WTC11 (cell line): Measurements from ENCODE around the gene PLXND1. TPM values are rescaled to one million over a fixed set of nuclear protein-coding genes. Genes with fewer than 3 reads are reported as not detected.

Source experiments
- ATAC-seq: fragments of 200-7000 bp; cut with Tn5 transposase; 2 replicates; pipeline ENCODE4 v1.10.0; 2021; ENCODE audit warnings: mild to moderate bottlenecking, moderate library complexity
- CTCF ChIA-PET: fragments of 300-600 bp; sonication (Branson Sonifier 250); formaldehyde crosslinking; loops from one replicate; lab custom pipeline; 2021; ENCODE audit warnings: antibody characterized with exemption; lab: Charles Lee
- POLR2A ChIA-PET: fragments of 350-600 bp; sonication (Branson Sonifier 250); formaldehyde crosslinking; loops from one replicate; lab custom pipeline; 2021; ENCODE audit warnings: antibody characterized with exemption; lab: Charles Lee
- DNase-seq: peaks from one replicate; pipeline ENCODE4 v3.0.0; 2021; ENCODE audit warnings: low spot score
- H3K27ac Mint-ChIP-seq: 2 replicates; pipeline ENCODE4 v1.8.0; 2021; ENCODE audit warnings: mixed read lengths
- H3K27me3 Mint-ChIP-seq: 2 replicates; pipeline ENCODE4 v1.8.0; 2021; ENCODE audit warnings: low read depth, mild to moderate bottlenecking, moderate library complexity, mixed read lengths
- H3K36me3 Mint-ChIP-seq: 2 replicates; pipeline ENCODE4 v1.8.0; 2021; ENCODE audit warnings: mixed read lengths
- H3K4me1 Mint-ChIP-seq: 2 replicates; pipeline ENCODE4 v1.8.0; 2022; ENCODE audit warnings: mixed read lengths
- H3K4me3 Mint-ChIP-seq: 2 replicates; pipeline ENCODE4 v1.8.0; 2021; ENCODE audit warnings: mild to moderate bottlenecking, moderate library complexity, mixed read lengths
- H3K9me3 Mint-ChIP-seq: 2 replicates; pipeline ENCODE4 v1.8.0; 2021; ENCODE audit warnings: mixed read lengths
- ATF3 ChIP-seq: sonication (generic); formaldehyde crosslinking; conservative IDR thresholded peaks from 2 replicates; pipeline ENCODE4 v1.8.1; 2022; ENCODE audit warnings: mild to moderate bottlenecking, missing genetic modification reagents
- CREM ChIP-seq: sonication (generic); formaldehyde crosslinking; IDR thresholded peaks from 2 replicates; pipeline ENCODE4 v1.8.1; 2022; ENCODE audit warnings: mild to moderate bottlenecking, missing genetic modification reagents, moderate library complexity
- ESRRA ChIP-seq: sonication (generic); formaldehyde crosslinking; IDR thresholded peaks from 2 replicates; pipeline ENCODE4 v1.8.1; 2022; ENCODE audit warnings: mild to moderate bottlenecking, missing genetic modification reagents, borderline replicate concordance
- FOXJ3 ChIP-seq: sonication (generic); formaldehyde crosslinking; IDR thresholded peaks from 2 replicates; pipeline ENCODE4 v1.9.0; 2021; ENCODE audit warnings: missing genetic modification reagents, mild to moderate bottlenecking, borderline replicate concordance
- FOXK1 ChIP-seq: sonication (generic); formaldehyde crosslinking; IDR thresholded peaks from 2 replicates; pipeline ENCODE4 v1.8.0; 2022; ENCODE audit warnings: mild to moderate bottlenecking, moderate library complexity, missing genetic modification reagents
- HMGXB4 ChIP-seq: sonication (generic); formaldehyde crosslinking; IDR thresholded peaks from 2 replicates; pipeline ENCODE4 v1.8.1; 2023; ENCODE audit warnings: mild to moderate bottlenecking, moderate library complexity, missing genetic modification reagents
- KAT7 ChIP-seq: sonication (generic); formaldehyde crosslinking; IDR thresholded peaks from 2 replicates; pipeline ENCODE4 v1.8.1; 2023; ENCODE audit warnings: missing genetic modification reagents, mild to moderate bottlenecking, borderline replicate concordance
- MYBL2 ChIP-seq: sonication (generic); formaldehyde crosslinking; IDR thresholded peaks from 2 replicates; pipeline ENCODE4 v1.8.1; 2023; ENCODE audit warnings: mild to moderate bottlenecking, moderate library complexity, missing genetic modification reagents
- NFYB ChIP-seq: sonication (generic); formaldehyde crosslinking; conservative IDR thresholded peaks from 2 replicates; pipeline ENCODE4 v1.8.0; 2022; ENCODE audit warnings: low read depth, missing genetic modification reagents
- NR1H2 ChIP-seq: sonication (generic); formaldehyde crosslinking; IDR thresholded peaks from 2 replicates; pipeline ENCODE4 v1.9.0; 2021; ENCODE audit warnings: mild to moderate bottlenecking, moderate library complexity, missing genetic modification reagents
- RELA ChIP-seq: sonication (generic); formaldehyde crosslinking; IDR thresholded peaks from 2 replicates; pipeline ENCODE4 v1.8.1; 2022; ENCODE audit warnings: missing genetic modification reagents, mild to moderate bottlenecking, borderline replicate concordance
- RORB ChIP-seq: fragments of 250-450 bp; sonication (Bioruptor Pico); IDR thresholded peaks from 2 replicates; pipeline ENCODE4 v1.9.0; 2021; ENCODE audit warnings: mild to moderate bottlenecking
- ZNF138 ChIP-seq: sonication (generic); formaldehyde crosslinking; conservative IDR thresholded peaks from 2 replicates; pipeline ENCODE4 v1.8.1; 2022; ENCODE audit warnings: mild to moderate bottlenecking, moderate library complexity, missing genetic modification reagents
- ZNF317 ChIP-seq: sonication (generic); formaldehyde crosslinking; IDR thresholded peaks from 2 replicates; pipeline ENCODE4 v1.8.1; 2023; ENCODE audit warnings: low read depth, mild to moderate bottlenecking, moderate library complexity, missing genetic modification reagents, borderline replicate concordance
- ZNF423 ChIP-seq: fragments of 250-450 bp; sonication (Bioruptor Pico); IDR thresholded peaks from 2 replicates; pipeline ENCODE4 v2.1.2; 2022; ENCODE audit warnings: mild to moderate bottlenecking, moderate library complexity
- ZNF671 ChIP-seq: fragments of 250-450 bp; sonication (Bioruptor Pico); IDR thresholded peaks from 2 replicates; pipeline ENCODE4 v1.8.0; 2021; ENCODE audit warnings: mild to moderate bottlenecking
- total RNA-seq: library from RNA; stranded (reverse); gene quantifications from 3 replicates; pipeline ENCODE4 v1.2.3, GENCODE V29; 2021
- TF ChIP-seq, protein P1 (sequence below): sonication (generic); formaldehyde crosslinking; IDR thresholded peaks from 2 replicates; pipeline ENCODE4 v1.8.1; 2023; ENCODE audit warnings: mild to moderate bottlenecking, missing genetic modification reagents, borderline replicate concordance
- TF ChIP-seq, protein P2 (sequence below): fragments of 250-450 bp; sonication (Bioruptor Pico); conservative IDR thresholded peaks from 2 replicates; pipeline ENCODE4 v1.9.0; 2021; ENCODE audit warnings: mild to moderate bottlenecking
- TF ChIP-seq, protein P3 (sequence below): fragments of 250-450 bp; sonication (Bioruptor Pico); IDR thresholded peaks from 2 replicates; pipeline ENCODE4 v1.9.0; 2021; ENCODE audit warnings: mild to moderate bottlenecking

Gene PLXND1
- total RNA-seq, 1 experiment from 2014 or later, result 56.7 TPM

DNA sequence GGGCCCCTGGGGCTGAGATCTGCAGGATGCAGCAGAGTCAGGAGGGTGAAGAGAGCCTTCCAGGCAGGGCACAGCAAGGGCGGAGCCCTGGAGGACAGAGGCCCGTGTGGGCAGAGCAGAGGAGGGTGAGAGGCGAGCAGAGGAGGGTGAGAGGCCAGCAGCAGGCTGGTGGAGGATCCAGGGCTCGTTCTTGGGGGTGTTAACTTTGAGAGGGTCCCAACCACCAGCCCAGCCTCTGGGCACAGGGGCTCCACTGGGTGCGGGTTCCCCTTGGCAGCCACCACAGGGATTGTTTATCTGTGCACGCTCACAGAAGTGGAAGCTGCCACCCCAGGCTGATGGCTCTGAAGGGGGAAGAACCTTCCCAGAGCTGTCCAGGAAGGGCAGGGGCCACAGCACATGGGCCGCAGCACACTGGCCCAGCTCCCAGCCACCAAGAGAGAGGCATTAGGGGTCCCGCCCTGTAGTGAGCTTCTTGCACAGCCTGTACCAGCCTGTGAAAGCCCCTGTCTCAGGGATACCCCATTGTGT lies 9.3 kb upstream of the PLXND1 start:
- no peak overlapping the region for H3K4me3 Mint-ChIP-seq
- no peaks in the 10 kb centered on the region; the same call in 1 of the 2 replicates for H3K27me3 Mint-ChIP-seq
- no peak overlapping the region for H3K27ac Mint-ChIP-seq
- TF ChIP-seq NR1H2 (CRISPR knock-in tag) (no peak), ZNF317 (no peak), ATF3 (no peak), KAT7 (CRISPR knock-in tag) (no peak), ESRRA (CRISPR knock-in tag) (no peak), RELA (CRISPR knock-in tag) (no peak), FOXK1 (CRISPR knock-in tag) (no peak), ZNF671 (CRISPR knock-in tag) (no peak), FOXJ3 (no peak), ZNF138 (CRISPR knock-in tag) (no peak), ZNF423 (CRISPR knock-in tag) (no peak), MYBL2 (CRISPR knock-in tag) (no peak), NFYB (CRISPR knock-in tag) (no peak), CREM (CRISPR knock-in tag) (no peak), RORB (no peak), HMGXB4 (CRISPR knock-in tag) (no peak)
- TF ChIP-seq, protein P1, sequence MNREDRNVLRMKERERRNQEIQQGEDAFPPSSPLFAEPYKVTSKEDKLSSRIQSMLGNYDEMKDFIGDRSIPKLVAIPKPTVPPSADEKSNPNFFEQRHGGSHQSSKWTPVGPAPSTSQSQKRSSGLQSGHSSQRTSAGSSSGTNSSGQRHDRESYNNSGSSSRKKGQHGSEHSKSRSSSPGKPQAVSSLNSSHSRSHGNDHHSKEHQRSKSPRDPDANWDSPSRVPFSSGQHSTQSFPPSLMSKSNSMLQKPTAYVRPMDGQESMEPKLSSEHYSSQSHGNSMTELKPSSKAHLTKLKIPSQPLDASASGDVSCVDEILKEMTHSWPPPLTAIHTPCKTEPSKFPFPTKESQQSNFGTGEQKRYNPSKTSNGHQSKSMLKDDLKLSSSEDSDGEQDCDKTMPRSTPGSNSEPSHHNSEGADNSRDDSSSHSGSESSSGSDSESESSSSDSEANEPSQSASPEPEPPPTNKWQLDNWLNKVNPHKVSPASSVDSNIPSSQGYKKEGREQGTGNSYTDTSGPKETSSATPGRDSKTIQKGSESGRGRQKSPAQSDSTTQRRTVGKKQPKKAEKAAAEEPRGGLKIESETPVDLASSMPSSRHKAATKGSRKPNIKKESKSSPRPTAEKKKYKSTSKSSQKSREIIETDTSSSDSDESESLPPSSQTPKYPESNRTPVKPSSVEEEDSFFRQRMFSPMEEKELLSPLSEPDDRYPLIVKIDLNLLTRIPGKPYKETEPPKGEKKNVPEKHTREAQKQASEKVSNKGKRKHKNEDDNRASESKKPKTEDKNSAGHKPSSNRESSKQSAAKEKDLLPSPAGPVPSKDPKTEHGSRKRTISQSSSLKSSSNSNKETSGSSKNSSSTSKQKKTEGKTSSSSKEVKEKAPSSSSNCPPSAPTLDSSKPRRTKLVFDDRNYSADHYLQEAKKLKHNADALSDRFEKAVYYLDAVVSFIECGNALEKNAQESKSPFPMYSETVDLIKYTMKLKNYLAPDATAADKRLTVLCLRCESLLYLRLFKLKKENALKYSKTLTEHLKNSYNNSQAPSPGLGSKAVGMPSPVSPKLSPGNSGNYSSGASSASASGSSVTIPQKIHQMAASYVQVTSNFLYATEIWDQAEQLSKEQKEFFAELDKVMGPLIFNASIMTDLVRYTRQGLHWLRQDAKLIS (CRISPR knock-in tag), result no peak
- TF ChIP-seq, protein P2, sequence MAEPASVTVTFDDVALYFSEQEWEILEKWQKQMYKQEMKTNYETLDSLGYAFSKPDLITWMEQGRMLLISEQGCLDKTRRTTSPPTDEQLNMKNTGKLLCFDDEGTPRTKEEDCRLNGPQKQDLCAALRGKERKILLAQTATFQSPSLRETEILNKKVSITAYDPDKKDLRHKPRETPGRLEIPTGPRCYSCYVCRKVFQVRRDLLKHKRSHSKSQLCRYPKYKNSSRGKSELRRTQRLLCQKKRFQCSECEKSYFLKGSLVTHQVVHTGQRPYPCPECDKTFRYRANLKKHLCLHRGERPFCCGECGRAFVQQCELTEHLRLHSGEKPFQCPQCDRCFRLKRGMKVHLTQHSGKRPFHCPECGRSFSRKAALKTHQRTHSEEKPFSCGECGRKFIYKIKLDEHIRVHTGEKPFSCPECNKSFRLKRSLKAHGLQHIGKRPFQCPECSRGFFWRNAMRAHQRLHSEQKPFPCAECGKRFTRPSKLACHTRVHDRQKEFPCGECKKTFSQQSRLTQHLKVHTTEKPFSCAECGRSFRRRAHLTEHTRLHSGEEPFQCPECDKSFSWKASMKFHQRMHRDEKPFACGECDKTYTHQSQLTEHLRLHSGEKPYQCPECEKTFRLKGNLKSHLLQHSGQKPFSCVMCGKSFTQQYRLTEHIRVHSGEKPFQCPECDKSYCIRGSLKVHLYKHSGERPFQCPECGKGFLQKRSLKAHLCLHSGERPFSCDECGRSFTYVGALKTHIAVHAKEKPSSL (CRISPR knock-in tag), result no peak
- TF ChIP-seq, protein P3, sequence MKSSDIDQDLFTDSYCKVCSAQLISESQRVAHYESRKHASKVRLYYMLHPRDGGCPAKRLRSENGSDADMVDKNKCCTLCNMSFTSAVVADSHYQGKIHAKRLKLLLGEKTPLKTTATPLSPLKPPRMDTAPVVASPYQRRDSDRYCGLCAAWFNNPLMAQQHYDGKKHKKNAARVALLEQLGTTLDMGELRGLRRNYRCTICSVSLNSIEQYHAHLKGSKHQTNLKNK (CRISPR knock-in tag), result no peak
- H3K9me3 Mint-ChIP-seq, result no peaks in the 10 kb centered on the region
- peaks cover 26% of the 10 kb centered on the region for H3K4me1 Mint-ChIP-seq
- H3K36me3 Mint-ChIP-seq, result no peaks in the 10 kb centered on the region
- DNase-seq, result no peak
- ATAC-seq, result no peak
- POLR2A ChIA-PET, result no interaction called here
- CTCF ChIA-PET, result no interaction called here
